PC-9 (cell line): ENCODE measurements around the gene SCAPER. TPM values are rescaled to one million over a fixed set of nuclear protein-coding genes. Genes with fewer than 3 reads are reported as not detected.

Experiments
- BruUV-seq: library from RNA; stranded (reverse); fragments of 400-500 nt; replicated peaks from 2 replicates; lab custom pipeline; 2021; lab: Mats Ljungman, UMichigan
- CTCF ChIA-PET: fragments of 300-600 bp; sonication (Branson Sonifier 250); formaldehyde crosslinking; loops from one replicate; lab custom pipeline; 2022; ENCODE audit warnings: antibody characterized with exemption; lab: Charles Lee
- POLR2A ChIA-PET: fragments of 300-600 bp; sonication (Branson Sonifier 250); formaldehyde crosslinking; loops from one replicate; lab custom pipeline; 2022; ENCODE audit warnings: antibody characterized with exemption; ENCODE audit not compliant: unreplicated experiment; lab: Charles Lee
- DNase-seq, 2 experiments: peaks; one replicate each; pipeline versions ENCODE4 v3.0.0 to v3.0.0-alpha.2; 2015 to 2022; ENCODE audit warnings: mixed read lengths in 1 of 2
- H2AFZ ChIP-seq: fragments of 200-600 bp; sonication (generic); 2 replicates; pipeline ENCODE4 v1.8.1; 2017; ENCODE audit warnings: antibody characterized with exemption
- H3F3A ChIP-seq: fragments of 200-600 bp; sonication (generic); 2 replicates; pipeline ENCODE4 v1.8.1; 2017; ENCODE audit warnings: antibody characterized with exemption, mild to moderate bottlenecking, low read depth; ENCODE audit not compliant: insufficient read depth
- H3K27ac ChIP-seq: fragments of 200-600 bp; sonication (generic); 2 replicates; pipeline ENCODE4 v1.6.1; 2016; ENCODE audit warnings: mixed run types
- H3K27me3 ChIP-seq: fragments of 200-600 bp; sonication (generic); 2 replicates; pipeline ENCODE4 v1.6.1; 2016; ENCODE audit warnings: low read depth, mixed run types; ENCODE audit not compliant: insufficient read depth
- H3K36me3 ChIP-seq: fragments of 200-600 bp; sonication (generic); 2 replicates; pipeline ENCODE4 v1.6.1; 2016; ENCODE audit warnings: low read depth, mixed run types
- H3K4me1 ChIP-seq: fragments of 200-600 bp; sonication (generic); replicated peaks from 2 replicates; pipeline ENCODE4 v1.6.1; 2016; ENCODE audit warnings: mixed run types; ENCODE audit not compliant: insufficient read depth
- H3K4me2 ChIP-seq: fragments of 200-600 bp; sonication (generic); 2 replicates; pipeline ENCODE4 v1.6.1; 2017; ENCODE audit warnings: mixed run types
- H3K4me3 ChIP-seq: fragments of 200-600 bp; sonication (generic); 2 replicates; pipeline ENCODE4 v1.6.1; 2016; ENCODE audit warnings: mixed run types
- H3K79me2 ChIP-seq: fragments of 200-600 bp; sonication (generic); 2 replicates; pipeline ENCODE4 v1.6.1; 2017; ENCODE audit warnings: low read depth, mixed run types
- H3K9me2 ChIP-seq: fragments of 200-600 bp; sonication (generic); 2 replicates; pipeline ENCODE4 v1.8.1; 2017; ENCODE audit warnings: mild to moderate bottlenecking; ENCODE audit not compliant: insufficient read depth
- H3K9me3 ChIP-seq: fragments of 200-600 bp; sonication (generic); 2 replicates; pipeline ENCODE4 v1.8.1; 2016; ENCODE audit warnings: low read depth; ENCODE audit not compliant: insufficient read depth
- H4K20me1 ChIP-seq: fragments of 200-600 bp; sonication (generic); 2 replicates; pipeline ENCODE4 v1.8.1; 2017; ENCODE audit not compliant: insufficient read depth
- CTCF ChIP-seq: fragments of 200-600 bp; sonication (generic); conservative IDR thresholded peaks from 2 replicates; pipeline ENCODE4 v1.6.1; 2017; ENCODE audit warnings: mixed run types, antibody characterized with exemption, mild to moderate bottlenecking, moderate library complexity
- EZH2 ChIP-seq: fragments of 200-600 bp; sonication (generic); IDR thresholded peaks from 2 replicates; pipeline ENCODE4 v1.8.0; 2017; ENCODE audit warnings: antibody characterized with exemption, low read depth
- intact Hi-C: fragments of 100-400 bp; cut with micrococcal nuclease; formaldehyde crosslinking; loops from one replicate; pipeline ENCODE4 v1.10.0; 2022; ENCODE audit not compliant: unreplicated experiment
- total RNA-seq: library from RNA; stranded (reverse); gene quantifications from 2 replicates; pipeline ENCODE4 v1.2.3, GENCODE V29; 2021

SCAPER gene
- total RNA-seq, 1 experiment from 2014 or later: 18.7 TPM

GRCh38 chr15:76483018-76483417 lies 422.1 kb downstream of the SCAPER start:
- H3K79me2 ChIP-seq: no peaks in the 10 kb centered on the region
- H3K36me3 ChIP-seq: no peaks in the 10 kb centered on the region
- intact Hi-C loops: no loop called here
- no peak for TF ChIP-seq CTCF
- no peaks in the 10 kb centered on the region for H3K9me3 ChIP-seq
- H4K20me1 ChIP-seq: no peaks in the 10 kb centered on the region
- H2AFZ ChIP-seq: no peak overlapping the region
- H3K4me2 ChIP-seq: no peak overlapping the region
- no peak for DNase-seq
- H3K27ac ChIP-seq: no peak overlapping the region
- H3K4me3 ChIP-seq: no peak overlapping the region
- no peaks in the 10 kb centered on the region for H3K4me1 ChIP-seq
- no peaks in the 10 kb centered on the region for H3F3A ChIP-seq
- no peaks in the 10 kb centered on the region for H3K27me3 ChIP-seq
- ChIA-PET POLR2A (no interaction called here), CTCF (no interaction called here)
- H3K9me2 ChIP-seq: peaks cover 4% of the 10 kb centered on the region; the same call in 1 of the 2 replicates
- no TSS peak for BruUV-seq

GRCh38 chr15:76480267-76480666 lies 424.9 kb downstream of the SCAPER start:
- no peaks in the 10 kb centered on the region for H4K20me1 ChIP-seq
- H3K9me2 ChIP-seq: peaks cover 4% of the 10 kb centered on the region; the same call in 1 of the 2 replicates
- no peaks in the 10 kb centered on the region for H3K4me1 ChIP-seq
- H3F3A ChIP-seq: no peaks in the 10 kb centered on the region
- intact Hi-C loops: no loop called here
- H3K27me3 ChIP-seq: no peaks in the 10 kb centered on the region
- H3K27ac ChIP-seq: no peak overlapping the region
- no peak for DNase-seq
- CTCF ChIA-PET: no interaction called here
- no peaks in the 10 kb centered on the region for H3K79me2 ChIP-seq
- H3K9me3 ChIP-seq: no peaks in the 10 kb centered on the region
- TF ChIP-seq EZH2 (no peak), CTCF (no peak)
- no peak overlapping the region for H2AFZ ChIP-seq
- H3K36me3 ChIP-seq: no peaks in the 10 kb centered on the region
- POLR2A ChIA-PET: no interaction called here
- H3K4me3 ChIP-seq: no peak overlapping the region
- BruUV-seq: no TSS peak
- no peak overlapping the region for H3K4me2 ChIP-seq

- TF ChIP-seq EZH2: no peak
- TF ChIP-seq CTCF: no peak
- Histone ChIP-seq H4K20me1 (no peaks in the 10 kb centered on the region), H3K4me3 (no peak overlapping the region), H3K27ac (no peak overlapping the region), H3K79me2 (no peaks in the 10 kb centered on the region), H3F3A (no peaks in the 10 kb centered on the region), H3K9me2 (no peaks in the 10 kb centered on the region), H3K4me1 (no peaks in the 10 kb centered on the region), H3K4me2 (no peak overlapping the region), H2AFZ (no peak overlapping the region), H3K27me3 (no peaks in the 10 kb centered on the region), H3K9me3 (no peaks in the 10 kb centered on the region), H3K36me3 (no peaks in the 10 kb centered on the region)
- CTCF ChIA-PET: no interaction called here
- no TSS peak for BruUV-seq
- intact Hi-C loops: no loop called here
- POLR2A ChIA-PET: interaction anchor here (0.6 kb wide), 1 partner anchor 12 kb away, joined by 4 read pairs; no protein-coding TSS in a partner anchor
- no peak for DNase-seq
Measured at GRCh38 chr15:76470691-76471090, 434.4 kb downstream of the SCAPER start.
